Activated CD4-positive, alpha-beta T cell treated with anti-CD3 and anti-CD28 coated beads for 36 hours (primary cell): ENCODE results near the gene MCRIP2. TPM values are rescaled to one million over a fixed set of nuclear protein-coding genes. Genes with fewer than 3 reads are reported as not detected.

Source experiments
- ATAC-seq: fragments of 200-7000 bp; cut with Tn5 transposase; one replicate; pipeline ENCODE4 v1.10.0; 2021; ENCODE audit warnings: mild to moderate bottlenecking, moderate library complexity
- CTCF ChIA-PET: fragments of 350-600 bp; sonication (Branson Sonifier 250); formaldehyde crosslinking; loops from one replicate; lab custom pipeline; 2021; ENCODE audit warnings: antibody characterized with exemption; lab: Charles Lee
- POLR2A ChIA-PET: fragments of 350-600 bp; sonication (Branson Sonifier 250); formaldehyde crosslinking; loops from one replicate; lab custom pipeline; 2021; ENCODE audit warnings: antibody characterized with exemption, inconsistent platforms; lab: Charles Lee
- DNase-seq: peaks from one replicate; pipeline ENCODE4 v3.0.0-alpha.2; 2020
- H3K27ac Mint-ChIP-seq: one replicate; pipeline ENCODE4 v1.8.0; 2021; ENCODE audit warnings: mixed read lengths
- H3K27me3 Mint-ChIP-seq: one replicate; pipeline ENCODE4 v1.8.0; 2021; ENCODE audit warnings: mixed read lengths
- H3K36me3 Mint-ChIP-seq: one replicate; pipeline ENCODE4 v1.8.0; 2021; ENCODE audit warnings: low read depth, mixed read lengths
- H3K4me1 Mint-ChIP-seq: one replicate; pipeline ENCODE4 v1.8.0; 2021; ENCODE audit warnings: mixed read lengths
- H3K4me3 Mint-ChIP-seq: one replicate; pipeline ENCODE4 v1.8.0; 2021; ENCODE audit warnings: mild to moderate bottlenecking, moderate library complexity, mixed read lengths
- H3K9me3 Mint-ChIP-seq: one replicate; pipeline ENCODE4 v1.8.0; 2021; ENCODE audit warnings: low read depth, mixed read lengths
- intact Hi-C, 2 experiments: fragments of 100-400 bp; cut with DNase I in 1 of 2; cut with micrococcal nuclease in 1 of 2; formaldehyde crosslinking; loops; one replicate each; pipeline versions ENCODE4 v1.14.2 to v1.15.1; 2022 to 2024; cut with DNase I, micrococcal nuclease
- total RNA-seq, 2 experiments: library from RNA; stranded (reverse); gene quantifications; one replicate each; pipeline ENCODE4 v1.2.3, GENCODE V29; 2021

MCRIP2 gene
- total RNA-seq, 2 experiments from 2014 or later: 28.5 to 44.0 TPM

- ATAC-seq: no peak
- peak; percentile 45 for DNase-seq
- Mint-ChIP-seq H3K27me3 (peaks cover 2% of the 10 kb centered on the region), H3K27ac (no peak within 1 kb of the TSS), H3K9me3 (no peaks in the 10 kb centered on the region), H3K4me1 (peaks cover 11% of the 10 kb centered on the region), H3K36me3 (peaks cover 10% of the 10 kb centered on the region), H3K4me3 (no peak within 1 kb of the TSS)
- ChIA-PET CTCF (interaction anchor here (1.2 kb wide), 1 partner anchor 39 kb away, joined by 3 read pairs; the partner anchor contains the start of gene METTL26), POLR2A (no interaction called here)
- intact Hi-C loops: no loop called here
These were observed 33.6 kb downstream of the MCRIP2 start, which contains the start of gene RHBDL1 for GRCh38 chr16:674968-675883. Gene RHBDL1 (plus strand): TSS chr16:675671. CDS start chr16:675791, 120 bp downstream.

GRCh38 chr16:675884-676564 lies 34.4 kb downstream of the MCRIP2 start:
- ATAC-seq: no peak
- POLR2A ChIA-PET: no interaction called here
- Mint-ChIP-seq H3K4me3 (no peak overlapping the region), H3K36me3 (peaks cover 9% of the 10 kb centered on the region), H3K4me1 (peaks cover 12% of the 10 kb centered on the region), H3K27me3 (peaks cover 2% of the 10 kb centered on the region), H3K27ac (no peak overlapping the region), H3K9me3 (no peaks in the 10 kb centered on the region)
- DNase-seq: no peak
- CTCF ChIA-PET: interaction anchor here (1.2 kb wide), 1 partner anchor 39 kb away, joined by 3 read pairs; the partner anchor contains the start of gene METTL26
- intact Hi-C loops: no loop called here

GRCh38 chr16:676565-676902 lies 34.9 kb downstream of the MCRIP2 start:
- Mint-ChIP-seq H3K27ac (no peak overlapping the region), H3K4me3 (no peak overlapping the region), H3K9me3 (no peaks in the 10 kb centered on the region), H3K27me3 (peaks cover 2% of the 10 kb centered on the region), H3K36me3 (peaks cover 11% of the 10 kb centered on the region), H3K4me1 (peaks cover 17% of the 10 kb centered on the region)
- intact Hi-C loops: no loop called here
- ChIA-PET POLR2A (no interaction called here), CTCF (interaction anchor here (1.2 kb wide), 1 partner anchor 40 kb away, joined by 3 read pairs; the partner anchor contains the start of gene METTL26)
- ATAC-seq (no peak), DNase-seq (no peak)

- H3K36me3 Mint-ChIP-seq: peaks cover 14% of the 10 kb centered on the region
- no peak for ATAC-seq
- intact Hi-C loops: no loop called here
- ChIA-PET CTCF (no interaction called here), POLR2A (no interaction called here)
- no peak for DNase-seq
- peaks cover 21% of the 10 kb centered on the region for H3K4me1 Mint-ChIP-seq
- no peaks in the 10 kb centered on the region for H3K9me3 Mint-ChIP-seq
- H3K4me3 Mint-ChIP-seq: no peak overlapping the region
- H3K27ac Mint-ChIP-seq: no peak overlapping the region
- H3K27me3 Mint-ChIP-seq: peaks cover 2% of the 10 kb centered on the region
These were observed 35.3 kb downstream of the MCRIP2 start for GRCh38 chr16:676913-677312.

GRCh38 chr16:677316-678190 lies 35.9 kb downstream of the MCRIP2 start:
- Mint-ChIP-seq H3K36me3 (peaks cover 18% of the 10 kb centered on the region), H3K27ac (no peak overlapping the region), H3K9me3 (no peaks in the 10 kb centered on the region), H3K27me3 (peaks cover 2% of the 10 kb centered on the region), H3K4me1 (peaks cover 27% of the 10 kb centered on the region), H3K4me3 (no peak overlapping the region)
- no peak for ATAC-seq
- no peak for DNase-seq
- POLR2A ChIA-PET: interaction anchor here (0.5 kb wide), 1 partner anchor 285 kb away, joined by 4 read pairs; no protein-coding TSS in a partner anchor
- CTCF ChIA-PET: no interaction called here
- intact Hi-C loops: no loop called here

- Mint-ChIP-seq H3K9me3 (no peaks in the 10 kb centered on the region), H3K27ac (no peak overlapping the region), H3K27me3 (peaks cover 2% of the 10 kb centered on the region), H3K4me3 (no peak overlapping the region), H3K36me3 (peaks cover 18% of the 10 kb centered on the region), H3K4me1 (peaks cover 35% of the 10 kb centered on the region)
- ChIA-PET CTCF (interaction anchor here (0.7 to 0.8 kb wide), 2 partner anchors 8 to 10 kb away, joined by 3 to 5 read pairs; partner anchors contain the start of gene RHOT2), POLR2A (interaction anchor here (1.0 kb wide), 1 partner anchor 110 kb away, joined by 4 read pairs; the partner anchor contains the start of genes CHTF18 and RPUSD1)
- ATAC-seq (no peak), DNase-seq (no peak)
- intact Hi-C loops: no loop called here
These were observed 36.7 kb downstream of the MCRIP2 start for GRCh38 chr16:678209-678857.

- POLR2A ChIA-PET: interaction anchor here (1.0 kb wide), 2 partner anchors 109 to 741 kb away, joined by 3 to 4 read pairs; partner anchors contain the start of genes CHTF18, RPUSD1 and UQCC4
- H3K4me3 Mint-ChIP-seq: peak overlapping the region; percentile 76
These were observed 37.5 kb downstream of the MCRIP2 start for GRCh38 chr16:678858-679813.

GRCh38 chr16:679814-680624 lies 38.4 kb downstream of the MCRIP2 start, which contains the start of gene STUB1:
Gene STUB1 (plus strand): TSS chr16:680410. CDS start chr16:680526, 116 bp downstream.
- DNase-seq (peak; percentile 96), ATAC-seq (peak; percentile 52)
- Mint-ChIP-seq H3K4me1 (peaks cover 37% of the 10 kb centered on the region), H3K9me3 (no peaks in the 10 kb centered on the region), H3K36me3 (peaks cover 21% of the 10 kb centered on the region), H3K27me3 (peaks cover 2% of the 10 kb centered on the region), H3K4me3 (peak within 1 kb of the TSS; percentile 76), H3K27ac (peak within 1 kb of the TSS; percentile 73)
- intact Hi-C loops: loop anchor here (1.0 to 5.0 kb wide), 16 partner anchors 10 to 1092 kb away; partner anchors contain the start of genes METTL26 (in 2 of the 2), ANTKMT (in 1 of the 2), AXIN1 (in 1 of the 2) and CAPN15 (in 1 of the 2)
- CTCF ChIA-PET: no interaction called here
- POLR2A ChIA-PET: interaction anchor here (1.0 kb wide), 1 partner anchor 740 kb away, joined by 3 read pairs; the partner anchor contains the start of gene UQCC4

More at GRCh38 chr16:678858-679813, 37.5 kb downstream of the MCRIP2 start:
- CTCF ChIA-PET: interaction anchor here (0.7 to 0.8 kb wide), 2 partner anchors 9 to 11 kb away, joined by 3 to 5 read pairs; partner anchors contain the start of gene RHOT2
- Mint-ChIP-seq H3K36me3 (peaks cover 20% of the 10 kb centered on the region), H3K27me3 (peaks cover 2% of the 10 kb centered on the region), H3K4me1 (peaks cover 36% of the 10 kb centered on the region), H3K27ac (peak overlapping the region; percentile 33), H3K9me3 (no peaks in the 10 kb centered on the region)
- intact Hi-C loops: loop anchor here in 1 of 2 experiments (1.0 kb wide), 4 partner anchors 11 to 327 kb away; partner anchors contain the start of genes AXIN1, MCRIP2 and RHOT2
- DNase-seq (peak; percentile 72), ATAC-seq (peak; percentile 9)
